ENCODE results near the gene ZNF74.
A peak's percentile ranks its signal among the peaks of the same experiment; 100 is the strongest.

Gene ZNF74

GRCh38 chr22:20420157-20420842, 26.3 kb downstream of the ZNF74 start:
- ATAC-seq (replicated peaks; ENCODE audit: extremely low read depth, poor library complexity, severe bottlenecking) (no peak), DNase-seq (ENCODE audit: low spot score in 2 of 2) (no peak)
- no peaks in the 10 kb centered on the region for H3K9me3 Mint-ChIP-seq
- H3K4me1 Mint-ChIP-seq = no peaks in the 10 kb centered on the region
- H3K27me3 Mint-ChIP-seq = no peaks in the 10 kb centered on the region
- H3K36me3 Mint-ChIP-seq (ENCODE audit: insufficient read depth) = peaks cover 5% of the 10 kb centered on the region
- no peak overlapping the region for H3K4me3 Mint-ChIP-seq
- H3K27ac Mint-ChIP-seq (ENCODE audit: low read depth) = no peak overlapping the region

DNA sequence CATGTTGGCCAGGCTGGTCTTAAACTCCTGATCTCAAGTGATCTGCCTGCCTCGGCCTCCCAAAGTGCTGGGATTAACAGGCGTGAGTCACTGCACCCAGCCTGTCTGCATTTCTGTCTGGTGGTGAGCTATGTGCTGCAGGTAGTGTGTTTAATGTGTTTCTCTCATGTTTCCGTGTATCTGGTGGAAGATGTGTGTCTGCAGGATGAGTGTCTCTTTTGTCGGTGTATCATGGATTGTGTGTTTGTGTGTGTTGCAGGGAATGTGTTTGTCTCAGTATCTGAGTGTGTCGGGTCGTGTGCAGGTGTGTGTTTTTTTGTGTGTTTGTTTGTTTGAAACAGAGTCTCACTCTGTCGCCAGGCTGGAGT, 27.5 kb downstream of the ZNF74 start:
- DNase-seq (ENCODE audit: low spot score in 2 of 2) = no peak
- no peak for ATAC-seq (replicated peaks; ENCODE audit: extremely low read depth, poor library complexity, severe bottlenecking)
- no peaks in the 10 kb centered on the region for H3K27me3 Mint-ChIP-seq
- H3K4me1 Mint-ChIP-seq = no peaks in the 10 kb centered on the region
- no peak overlapping the region for H3K27ac Mint-ChIP-seq (ENCODE audit: low read depth)
- no peaks in the 10 kb centered on the region for H3K9me3 Mint-ChIP-seq
- H3K36me3 Mint-ChIP-seq (ENCODE audit: insufficient read depth) = peaks cover 5% of the 10 kb centered on the region
- no peak overlapping the region for H3K4me3 Mint-ChIP-seq

- Mint-ChIP-seq H3K27me3 (peaks cover 7% of the 10 kb centered on the region), H3K27ac (ENCODE audit: low read depth) (no peak overlapping the region), H3K4me3 (peak overlapping the region; percentile 7), H3K9me3 (no peaks in the 10 kb centered on the region), H3K36me3 (ENCODE audit: insufficient read depth) (peaks cover 5% of the 10 kb centered on the region), H3K4me1 (no peaks in the 10 kb centered on the region)
- ATAC-seq (replicated peaks; ENCODE audit: extremely low read depth, poor library complexity, severe bottlenecking) (no peak), DNase-seq (ENCODE audit: low spot score in 2 of 2) (no peak)
Measured at GRCh38 chr22:20422271-20423007, 28.5 kb downstream of the ZNF74 start.

DNA sequence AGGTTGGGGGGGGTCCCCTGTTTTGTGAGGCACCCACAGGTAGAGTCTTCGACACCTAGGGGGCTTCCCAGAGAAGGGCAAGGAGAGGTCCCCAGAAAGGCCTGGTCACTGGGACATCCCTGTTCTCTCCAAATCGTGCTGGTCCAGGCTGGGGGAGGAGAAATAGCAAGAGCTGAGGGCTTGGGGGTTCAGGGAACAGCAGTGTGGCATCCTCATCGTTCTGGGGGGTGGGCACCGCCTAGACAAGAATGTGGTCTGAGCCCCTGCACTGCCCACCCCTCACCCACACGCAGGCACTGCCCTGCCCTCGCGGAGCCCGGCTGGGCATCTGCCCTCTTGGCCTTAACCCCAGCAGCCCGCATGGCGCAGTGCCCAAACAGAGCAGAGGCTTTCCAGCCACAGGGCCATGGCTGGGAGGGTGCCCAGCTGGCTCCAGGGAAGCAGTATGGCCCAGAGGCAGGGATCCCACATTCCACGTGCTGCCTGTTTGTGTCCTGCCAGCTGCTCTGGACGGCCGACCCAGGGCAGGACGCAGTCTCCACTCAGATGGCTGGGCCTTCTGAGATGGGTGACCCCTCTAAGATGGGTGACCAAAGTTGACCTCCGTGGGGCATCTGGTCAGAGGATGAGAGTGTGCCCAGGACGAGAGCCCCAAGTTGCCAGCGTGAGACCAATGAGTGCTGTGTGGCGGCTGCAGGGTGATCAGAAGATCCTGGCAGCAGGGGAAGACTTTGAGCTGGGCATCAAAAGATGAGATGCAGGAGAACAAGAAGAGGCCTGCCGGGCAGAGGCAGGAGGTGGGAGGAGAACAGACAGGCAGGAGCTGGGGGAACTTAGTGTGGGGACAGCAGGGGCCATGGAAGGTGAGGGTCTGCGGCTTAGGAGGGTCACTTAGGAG, 29.3 kb downstream of the ZNF74 start:
- DNase-seq (ENCODE audit: low spot score in 2 of 2) = no peak
- Mint-ChIP-seq H3K4me1 (peaks cover 3% of the 10 kb centered on the region), H3K4me3 (peak overlapping the region; percentile 16), H3K36me3 (ENCODE audit: insufficient read depth) (peaks cover 5% of the 10 kb centered on the region), H3K9me3 (no peaks in the 10 kb centered on the region), H3K27me3 (peaks cover 9% of the 10 kb centered on the region), H3K27ac (ENCODE audit: low read depth) (no peak overlapping the region)
- no peak for ATAC-seq (replicated peaks; ENCODE audit: extremely low read depth, poor library complexity, severe bottlenecking)

DNA sequence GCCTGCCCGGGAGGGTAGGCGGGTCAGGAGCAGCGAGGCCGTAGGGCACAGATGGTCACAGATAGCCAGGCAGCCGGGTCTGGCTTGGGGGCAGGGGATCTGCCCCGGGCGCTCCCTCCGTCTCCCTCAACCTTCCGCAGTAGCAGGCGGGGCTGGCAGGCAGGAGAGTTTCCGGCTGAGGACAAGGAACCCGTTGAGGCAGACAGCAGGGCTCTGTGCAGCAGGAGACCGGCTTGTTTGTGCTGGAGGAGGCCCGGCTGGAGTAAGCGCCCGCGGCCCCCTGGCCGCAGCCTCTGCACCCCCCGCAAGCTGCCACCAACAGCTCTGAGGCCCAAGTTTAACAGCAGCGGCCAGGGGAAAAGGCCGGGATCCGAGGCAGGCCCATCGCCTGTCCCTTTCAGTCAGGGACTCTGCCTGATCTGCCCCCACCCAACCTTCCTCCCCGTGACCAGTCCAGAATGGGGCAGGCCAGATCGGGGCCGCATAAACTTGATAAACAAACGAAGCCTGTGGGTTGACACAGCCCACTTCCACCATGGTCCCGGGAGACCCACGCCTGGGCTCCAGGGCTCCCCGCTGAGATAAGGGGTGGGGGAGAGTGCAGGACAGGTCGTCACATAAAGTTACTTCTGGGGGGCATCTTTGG, 30.1 kb downstream of the ZNF74 start:
- Mint-ChIP-seq H3K36me3 (ENCODE audit: insufficient read depth) (peaks cover 5% of the 10 kb centered on the region), H3K27ac (ENCODE audit: low read depth) (no peak overlapping the region), H3K4me3 (no peak overlapping the region), H3K4me1 (peaks cover 9% of the 10 kb centered on the region), H3K27me3 (peaks cover 9% of the 10 kb centered on the region), H3K9me3 (no peaks in the 10 kb centered on the region)
- no peak for DNase-seq (ENCODE audit: low spot score in 2 of 2)
- no peak for ATAC-seq (replicated peaks; ENCODE audit: extremely low read depth, poor library complexity, severe bottlenecking)

DNA sequence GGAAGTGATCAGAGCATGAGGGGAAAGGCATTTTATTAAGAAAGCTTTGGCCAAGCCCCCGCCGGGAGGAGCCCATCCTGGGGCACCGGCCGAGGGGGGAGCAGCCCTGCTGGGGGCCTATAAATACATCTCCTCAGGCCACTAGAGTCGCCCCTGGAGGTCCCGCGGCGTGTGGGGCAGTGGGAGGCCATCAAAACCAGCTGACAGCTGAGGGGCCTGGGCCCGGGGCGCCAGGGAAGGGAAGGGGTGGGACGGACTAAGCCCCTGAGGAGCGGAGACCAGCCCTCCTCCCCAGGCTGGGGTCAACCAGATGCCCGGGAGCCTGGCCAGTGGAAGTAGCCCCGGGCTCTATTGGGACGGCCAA, 30.6 kb downstream of the ZNF74 start:
- H3K36me3 Mint-ChIP-seq (ENCODE audit: insufficient read depth) = peaks cover 2% of the 10 kb centered on the region
- no peaks in the 10 kb centered on the region for H3K9me3 Mint-ChIP-seq
- ATAC-seq (replicated peaks; ENCODE audit: extremely low read depth, poor library complexity, severe bottlenecking) = no peak
- H3K27ac Mint-ChIP-seq (ENCODE audit: low read depth) = no peak overlapping the region
- no peak overlapping the region for H3K4me3 Mint-ChIP-seq
- DNase-seq (ENCODE audit: low spot score in 2 of 2) = no peak
- H3K4me1 Mint-ChIP-seq = peaks cover 12% of the 10 kb centered on the region
- H3K27me3 Mint-ChIP-seq = peaks cover 9% of the 10 kb centered on the region

- Mint-ChIP-seq H3K9me3 (no peaks in the 10 kb centered on the region), H3K27ac (ENCODE audit: low read depth) (no peak overlapping the region), H3K36me3 (ENCODE audit: insufficient read depth) (peaks cover 2% of the 10 kb centered on the region), H3K27me3 (peaks cover 9% of the 10 kb centered on the region), H3K4me3 (no peak overlapping the region), H3K4me1 (peaks cover 12% of the 10 kb centered on the region)
- ATAC-seq (replicated peaks; ENCODE audit: extremely low read depth, poor library complexity, severe bottlenecking) (no peak), DNase-seq (ENCODE audit: low spot score in 2 of 2) (no peak)
Measured at GRCh38 chr22:20424932-20425565, 31.1 kb downstream of the ZNF74 start.

GRCh38 chr22:20425566-20426258, 31.8 kb downstream of the ZNF74 start:
- no peak for ATAC-seq (replicated peaks; ENCODE audit: extremely low read depth, poor library complexity, severe bottlenecking)
- peaks cover 9% of the 10 kb centered on the region for H3K27me3 Mint-ChIP-seq
- H3K36me3 Mint-ChIP-seq (ENCODE audit: insufficient read depth) = peaks cover 5% of the 10 kb centered on the region

GRCh38 chr22:20426259-20426615, 32.3 kb downstream of the ZNF74 start:
- no peaks in the 10 kb centered on the region for H3K9me3 Mint-ChIP-seq
- no peak overlapping the region for H3K27ac Mint-ChIP-seq (ENCODE audit: low read depth)
- DNase-seq (ENCODE audit: low spot score in 2 of 2) = no peak
- H3K27me3 Mint-ChIP-seq = peaks cover 9% of the 10 kb centered on the region
- ATAC-seq (replicated peaks; ENCODE audit: extremely low read depth, poor library complexity, severe bottlenecking) = no peak
- peaks cover 5% of the 10 kb centered on the region for H3K36me3 Mint-ChIP-seq (ENCODE audit: insufficient read depth)
- peak overlapping the region; percentile 14 for H3K4me3 Mint-ChIP-seq
- peaks cover 19% of the 10 kb centered on the region for H3K4me1 Mint-ChIP-seq

More at GRCh38 chr22:20425566-20426258, 31.8 kb downstream of the ZNF74 start:
- peaks cover 15% of the 10 kb centered on the region for H3K4me1 Mint-ChIP-seq
- DNase-seq (ENCODE audit: low spot score in 2 of 2) = no peak
- no peak overlapping the region for H3K4me3 Mint-ChIP-seq
- H3K27ac Mint-ChIP-seq (ENCODE audit: low read depth) = no peak overlapping the region
- H3K9me3 Mint-ChIP-seq = no peaks in the 10 kb centered on the region

GRCh38 chr22:20427104-20427944, 33.4 kb downstream of the ZNF74 start:
- H3K9me3 Mint-ChIP-seq = no peaks in the 10 kb centered on the region
- peaks cover 25% of the 10 kb centered on the region for H3K4me1 Mint-ChIP-seq
- peaks cover 5% of the 10 kb centered on the region for H3K36me3 Mint-ChIP-seq (ENCODE audit: insufficient read depth)
- DNase-seq (ENCODE audit: low spot score in 2 of 2) (no peak), ATAC-seq (replicated peaks; ENCODE audit: extremely low read depth, poor library complexity, severe bottlenecking) (no peak)
- no peak overlapping the region for H3K27ac Mint-ChIP-seq (ENCODE audit: low read depth)
- peaks cover 14% of the 10 kb centered on the region for H3K27me3 Mint-ChIP-seq
- H3K4me3 Mint-ChIP-seq = peak overlapping the region; percentile 25

DNA sequence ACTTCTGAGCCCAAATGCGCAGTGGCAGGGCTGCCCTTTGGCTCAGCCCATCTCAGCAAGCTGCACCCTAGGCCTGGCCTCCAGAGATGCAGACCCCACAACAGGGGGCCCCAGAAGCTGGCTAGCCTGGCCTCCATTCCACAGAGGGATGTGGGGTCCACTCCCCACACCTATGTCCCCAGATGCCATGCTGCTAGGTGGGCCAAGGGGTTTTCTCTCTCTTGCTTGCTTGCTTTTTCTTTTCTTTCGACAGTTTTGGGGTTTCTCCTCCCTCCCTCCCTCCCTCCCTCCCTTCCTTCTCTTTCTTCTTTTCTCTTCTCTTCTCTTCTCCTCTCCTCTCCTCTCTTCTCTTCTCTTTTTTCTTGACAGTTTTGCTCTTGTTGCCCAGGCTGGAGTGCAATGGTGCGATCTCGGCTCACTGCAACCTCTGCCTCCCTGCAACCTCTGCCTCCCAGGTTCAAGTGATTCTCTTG, 34.0 kb downstream of the ZNF74 start:
- H3K27ac Mint-ChIP-seq (ENCODE audit: low read depth) = no peak overlapping the region
- DNase-seq (ENCODE audit: low spot score in 2 of 2) (no peak), ATAC-seq (replicated peaks; ENCODE audit: extremely low read depth, poor library complexity, severe bottlenecking) (no peak)
- H3K9me3 Mint-ChIP-seq = no peaks in the 10 kb centered on the region
- no peak overlapping the region for H3K4me3 Mint-ChIP-seq
- peaks cover 6% of the 10 kb centered on the region for H3K36me3 Mint-ChIP-seq (ENCODE audit: insufficient read depth)
- H3K27me3 Mint-ChIP-seq = peaks cover 19% of the 10 kb centered on the region
- peaks cover 25% of the 10 kb centered on the region for H3K4me1 Mint-ChIP-seq

All from central memory CD8-positive, alpha-beta T cell (primary cell).